K562 (cell line): ENCODE data around the gene PRCC. TPM values are rescaled to one million over a fixed set of nuclear protein-coding genes. Genes with fewer than 3 reads are reported as not detected.

ENCODE experiments used
- ATAC-seq: fragments of 200-7000 bp; cut with Tn5 transposase; 3 replicates; pipeline ENCODE4 v1.9.1; 2020; ENCODE audit warnings: moderate library complexity
- BruUV-seq: library from RNA; stranded (reverse); fragments of 400-500 nt; replicated peaks from 2 replicates; lab custom pipeline; 2021; lab: Mats Ljungman, UMichigan
- CTCF ChIA-PET: fragments of 300-600 bp; formaldehyde crosslinking; extraction: SDS; loops from one replicate; lab custom pipeline; 2021; ENCODE audit warnings: low intra/inter-chr PET ratio; lab: Yijun Ruan, JAX
- POLR2A ChIA-PET: fragments of 300-600, 350-650 bp; sonication (Branson Sonifier 250); formaldehyde crosslinking; extraction: SDS; loops from one replicate; lab custom pipeline; 2021; ENCODE audit warnings: antibody characterized with exemption, inconsistent platforms; lab: Yijun Ruan, JAX
- DNase-seq, 4 experiments: peaks; one replicate each; pipeline versions ENCODE4 v3.0.0 to v3.0.0-alpha.2; 2011 to 2018; ENCODE audit warnings: low spot score in 3 of 4, mixed read lengths in 3 of 4; ENCODE audit errors: extremely low read depth in 1 of 4
- FAIRE-seq: peaks from 2 replicates; lab custom pipeline; 2011; peaks lifted over from hg19 to GRCh38; lab: Jason Lieb, UNC
- H2AFZ ChIP-seq: 2 replicates; pipeline ENCODE4 v1.6.0; 2011; ENCODE audit warnings: low read depth, low read length, control low read depth, inconsistent platforms
- H3K27ac ChIP-seq: fragments of 200-600 bp; 3 replicates; pipeline ENCODE4 v1.8.0; 2011; ENCODE audit warnings: low read depth, mild to moderate bottlenecking, control low read depth, inconsistent platforms, low read length, moderate library complexity, mixed read lengths; ENCODE audit errors: extremely low read depth
- H3K27me3 ChIP-seq, 2 experiments: fragments of 300-600 bp in 1 of 2; 2 replicates in 1 of 2; 3 replicates in 1 of 2; pipeline versions ENCODE4 v1.6.0 to v1.8.0; 2011; ENCODE audit warnings: inconsistent platforms in 2 of 2, low read length in 2 of 2, mild to moderate bottlenecking in 1 of 2, mixed read lengths in 1 of 2, moderate library complexity in 1 of 2; ENCODE audit not compliant: control insufficient read depth in 2 of 2, insufficient read depth in 2 of 2
- H3K36me3 ChIP-seq: fragments of 300-600 bp; 3 replicates; pipeline ENCODE4 v1.8.0; 2011; ENCODE audit warnings: mild to moderate bottlenecking, low read length, inconsistent platforms; ENCODE audit not compliant: control insufficient read depth, insufficient read depth
- H3K4me1 ChIP-seq, 2 experiments: fragments of 200-600 bp in 1 of 2; replicated peaks in 1 of 2; 2 replicates in 1 of 2; 3 replicates in 1 of 2; pipeline versions ENCODE4 v1.5.1 to v1.8.0; 2011; ENCODE audit warnings: inconsistent platforms in 2 of 2, low read length in 2 of 2, mild to moderate bottlenecking in 1 of 2, mixed read lengths in 1 of 2, moderate library complexity in 1 of 2; ENCODE audit not compliant: control insufficient read depth in 2 of 2, insufficient read depth in 2 of 2
- H3K4me2 ChIP-seq: 2 replicates; pipeline ENCODE4 v1.6.1; 2011; ENCODE audit warnings: low read length, control low read depth, inconsistent platforms, mixed read lengths; ENCODE audit not compliant: insufficient read depth
- H3K4me3 ChIP-seq: fragments of 200-600 bp; sonication (generic), shearing (Covaris generic); 2 replicates; pipeline ENCODE4 v1.5.1; 2016; ENCODE audit warnings: control low read depth, inconsistent platforms
- H3K79me2 ChIP-seq: fragments of 200-600 bp; 3 replicates; pipeline ENCODE4 v1.8.0; 2011; ENCODE audit warnings: low read length, inconsistent platforms; ENCODE audit not compliant: control insufficient read depth, insufficient read depth
- H3K9ac ChIP-seq, 2 experiments: 2 replicates each; pipeline versions ENCODE4 v1.6.0 to v1.6.1; 2011; ENCODE audit warnings: low read depth in 2 of 2, low read length in 2 of 2, control low read depth in 1 of 2, inconsistent platforms in 1 of 2, mild to moderate bottlenecking in 1 of 2, mixed read lengths in 1 of 2; ENCODE audit not compliant: insufficient read depth in 1 of 2
- H3K9me1 ChIP-seq: one replicate; pipeline ENCODE4 v1.6.0; 2011; ENCODE audit warnings: inconsistent platforms, mild to moderate bottlenecking, low read length, moderate library complexity; ENCODE audit not compliant: control insufficient read depth, insufficient read depth
- H3K9me3 ChIP-seq: replicated peaks from 2 replicates; pipeline ENCODE4 v1.5.1; 2011; ENCODE audit warnings: low read depth, low read length, inconsistent platforms; ENCODE audit not compliant: control insufficient read depth, insufficient read depth
- H4K20me1 ChIP-seq: replicated peaks from 2 replicates; pipeline ENCODE4 v1.6.1; 2011; ENCODE audit warnings: low read length, inconsistent platforms, mixed read lengths; ENCODE audit not compliant: control insufficient read depth, insufficient read depth
- POLR2G ChIP-seq: fragments of 200-400 bp; formaldehyde crosslinking; IDR thresholded peaks from 2 replicates; pipeline ENCODE4 v1.6.1; 2017; ENCODE audit warnings: low read depth, mild to moderate bottlenecking, antibody characterized with exemption, low read length, moderate library complexity
- XRCC5 ChIP-seq: fragments of 200-400 bp; formaldehyde crosslinking; IDR thresholded peaks from 2 replicates; pipeline ENCODE4 v1.6.1; 2017; ENCODE audit warnings: low read depth, mild to moderate bottlenecking, low read length
- ZNF311 ChIP-seq: fragments of 250-450 bp; sonication (Bioruptor Pico); IDR thresholded peaks from 2 replicates; pipeline ENCODE4 v1.4.0; 2020; ENCODE audit warnings: mild to moderate bottlenecking, moderate library complexity
- ZNF318 ChIP-seq, 2 experiments: fragments of 450-650 bp; IDR thresholded peaks; 2 replicates each; pipeline ENCODE4 v1.6.1; 2016; ENCODE audit warnings: mild to moderate bottlenecking in 2 of 2, borderline replicate concordance in 1 of 2, low read depth in 1 of 2, moderate library complexity in 1 of 2
- WGBS: fragments of 100-300 bp; shearing (Covaris generic); methylation state at CpG from one replicate; pipeline ENCODE4 v1.1.6; 2016; ENCODE audit warnings: low coverage, mixed read lengths; ENCODE audit not compliant: insufficient coverage; ENCODE audit errors: missing lambda C conversion rate; 5-methylcytosine and 5-hydroxymethylcytosine counted together
- in situ Hi-C: fragments of 300-500 bp; cut with MboI; formaldehyde crosslinking; loops from 4 replicates; pipeline ENCODE4 v1.15.0; 2018; ENCODE audit warnings: inconsistent platforms, mixed read lengths
- intact Hi-C: fragments of 100-400 bp; cut with micrococcal nuclease; formaldehyde crosslinking; loops from 2 replicates; pipeline ENCODE4 v1.14.2; 2022
- polyA plus RNA-seq, 8 experiments: library from polyadenylated mRNA; depleted of rRNA in 4 of 8; stranded (reverse) in 5 of 8; unstranded in 3 of 8; fragments of >200 nt; fragmentation: Nextera tagmentation in 2 of 8; fragmentation: Illumina TruSeq in 1 of 8; extraction: Ambion mirVana in 2 of 8; extraction: Trizol in 1 of 8; gene quantifications; 2 replicates each; pipeline versions ENCODE4 v1.2.1 to v1.2.3, GENCODE V29; 2011 to 2014; ENCODE audit warnings: inconsistent platforms in 1 of 8, missing spikeins in 1 of 8
- total RNA-seq, 7 experiments: library from RNA; depleted of rRNA in 6 of 7; stranded (reverse); fragments of >200 nt in 6 of 7; fragmentation: Illumina TruSeq in 2 of 7; extraction: Trizol in 2 of 7; gene quantifications; 2 replicates each; pipeline versions ENCODE4 v1.2.1 to v1.2.3, GENCODE V29; 2011 to 2021; ENCODE audit warnings: low replicate concordance in 1 of 7

Gene PRCC
- total and polyA plus RNA-seq, 9 of the 15 experiments (the other 6 are each of a cell fraction or from before 2014, with no cell fraction given), result 23.9 to 201 (median 41.1) TPM

- CTCF ChIA-PET, result no interaction called here
- DNase-seq (no peak), FAIRE-seq (no peak), ATAC-seq (no peak)
- H4K20me1 ChIP-seq, result no peaks in the 10 kb centered on the region
- BruUV-seq, result no TSS peak
- peaks cover 28 to 36% of the 10 kb centered on the region in 2 experiments for H3K4me1 ChIP-seq
- H3K9me1 ChIP-seq, result no peaks in the 10 kb centered on the region
- intact Hi-C loops (no loop called here), in situ Hi-C loops (no loop called here)
- peaks cover 25% of the 10 kb centered on the region; the same call in 2 of the 3 replicates for H3K36me3 ChIP-seq
- H3K9ac ChIP-seq, result peak overlapping the region in 1 of 2 experiments; percentile 50; a peak in 2 of 4 replicates
- no peak overlapping the region for H2AFZ ChIP-seq
- WGBS, result 66% methylated on average over 12 of the region's 16 CpGs
- H3K27ac ChIP-seq, result no peak overlapping the region
- peak; percentile 51; the same call in 1 of the 2 replicates for TF ChIP-seq POLR2G
- no peak for TF ChIP-seq XRCC5
- no peak overlapping the region for H3K4me3 ChIP-seq
- H3K9me3 ChIP-seq, result no peaks in the 10 kb centered on the region
- H3K4me2 ChIP-seq, result no peak overlapping the region
- POLR2A ChIA-PET, result interaction anchor here (0.6 to 1.6 kb wide), 5 partner anchors 9 to 235 kb away, joined by 3 to 7 read pairs (median 3); partner anchors contain the start of genes ISG20L2 and METTL25B
- no peaks in the 10 kb centered on the region for H3K27me3 ChIP-seq
- peaks cover 12% of the 10 kb centered on the region for H3K79me2 ChIP-seq
Measured at GRCh38 chr1:156808186-156809030, 41.1 kb downstream of the PRCC start.

DNA sequence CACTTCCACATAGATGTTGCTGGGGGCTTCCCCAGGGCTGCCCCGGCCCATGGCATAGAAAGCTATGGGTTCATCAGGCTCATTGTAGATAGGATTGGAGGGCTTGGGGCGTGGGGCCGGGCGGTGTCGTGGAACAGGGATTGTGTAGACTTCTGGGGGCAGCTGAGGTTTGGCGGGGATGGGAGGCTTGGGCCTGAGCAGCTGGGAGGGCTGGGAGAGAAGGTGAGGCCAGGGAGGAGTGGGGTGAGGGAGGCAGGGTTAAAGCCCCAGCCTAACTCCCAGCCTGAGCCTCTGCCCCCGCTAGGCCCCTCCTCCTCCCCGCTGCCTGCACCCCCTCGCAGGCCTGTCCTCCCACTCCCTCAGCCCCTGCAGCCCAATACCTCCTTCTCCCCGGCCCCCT, 41.9 kb downstream of the PRCC start:
- Histone ChIP-seq H3K79me2 (peaks cover 15% of the 10 kb centered on the region), H4K20me1 (no peaks in the 10 kb centered on the region), H3K27ac (no peak overlapping the region), H3K4me3 (no peak overlapping the region), H3K9ac (peak overlapping the region in 1 of 2 experiments; percentile 59; a peak in 1 of 4 replicates), H3K9me3 (no peaks in the 10 kb centered on the region), H3K9me1 (no peaks in the 10 kb centered on the region), H3K36me3 (peaks cover 25% of the 10 kb centered on the region; the same call in 2 of the 3 replicates), H3K4me1 (peaks cover 37 to 40% of the 10 kb centered on the region in 2 experiments), H3K4me2 (no peak overlapping the region), H2AFZ (no peak overlapping the region), H3K27me3 (no peaks in the 10 kb centered on the region)
- BruUV-seq, result no TSS peak
- intact Hi-C loops, result no loop called here
- WGBS, result 75% methylated on average over 3 of the region's 10 CpGs
- in situ Hi-C loops, result no loop called here
- no peak for DNase-seq
- ATAC-seq, result no peak
- CTCF ChIA-PET, result interaction anchor here (0.5 kb wide), 1 partner anchor 32 kb away, joined by 3 read pairs; no protein-coding TSS in a partner anchor
- POLR2A ChIA-PET, result interaction anchor here (0.6 to 1.1 kb wide), 3 partner anchors 13 to 81 kb away, joined by 3 read pairs; partner anchors contain the start of genes ISG20L2 and METTL25B
- FAIRE-seq, result no peak
- no peak for TF ChIP-seq ZNF311
- TF ChIP-seq ZNF318 (IDR thresholded peaks at IDR 0.05; ENCODE audit: borderline replicate concordance in 1 of 2, low read depth in 1 of 2), result no peak
